Measurements from ENCODE around the gene ABLIM2. TPM values are rescaled to one million over a fixed set of nuclear protein-coding genes. Genes with fewer than 3 reads are reported as not detected.
A peak's percentile ranks its signal among the peaks of the same experiment; 100 is the strongest.

The ABLIM2 gene
- total and polyA plus RNA-seq, 2 of the 8 experiments (the other 6 are each of a cell fraction or from before 2014, with no cell fraction given) = 2.8 to 3.0 TPM

DNA sequence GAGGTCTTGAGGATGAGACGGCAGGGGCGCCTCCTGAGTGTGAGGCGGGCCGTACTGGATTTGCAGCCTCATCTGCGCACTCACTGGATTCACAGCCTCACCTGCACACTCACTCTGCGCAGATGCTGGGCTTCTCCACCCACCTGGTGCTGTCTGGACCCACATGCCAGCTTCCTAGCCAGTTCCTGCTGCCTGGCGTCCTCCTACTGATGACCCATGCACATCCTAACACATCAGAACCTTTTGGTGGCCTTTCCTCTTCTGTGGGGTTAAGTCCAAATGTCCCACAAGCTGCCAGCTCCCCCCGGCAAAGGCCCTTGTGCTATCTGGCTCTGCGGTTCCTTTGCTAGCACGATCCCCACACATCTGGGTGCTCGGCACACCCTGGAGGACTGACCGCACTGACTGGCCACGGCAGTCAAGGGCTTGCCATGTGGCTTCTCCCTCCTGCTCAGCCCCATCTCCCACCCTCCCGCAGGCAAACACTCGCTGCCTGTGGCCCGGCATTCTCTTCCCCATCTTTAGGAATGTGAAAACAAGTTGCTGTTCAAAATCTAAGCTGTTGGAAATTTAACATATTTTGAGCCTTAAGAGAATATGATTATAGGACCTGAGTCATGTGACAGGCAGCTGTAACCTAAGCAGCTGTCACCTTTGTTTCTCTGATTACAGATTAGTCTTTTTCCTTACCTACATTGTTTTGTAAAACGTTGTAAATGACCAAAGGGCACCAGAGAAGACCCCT lies 179.5 kb downstream of the ABLIM2 start:
- H3K18ac ChIP-seq (ENCODE audit: extremely low read depth, low read length) = peak overlapping the region; percentile 91
- DNase-seq (ENCODE audit: low read depth in 1 of 2, low spot score in 2 of 2) = peak in 1 of 2 experiments; percentile 50
- H4K8ac ChIP-seq (ENCODE audit: extremely low read depth, insufficient read depth, low read length) = 0 out of 2 replicates have a peak overlapping the region, but pooled peaks have one; percentile 54
- peak overlapping the region; percentile 45 for H4K91ac ChIP-seq (replicated peaks; ENCODE audit: insufficient read length, low read length)
- H3K4me2 ChIP-seq (ENCODE audit: insufficient read depth in 1 of 2, low read depth in 2 of 2, low read length in 2 of 2) = no peak overlapping the region
- no peaks in the 10 kb centered on the region for H3K9me3 ChIP-seq (ENCODE audit: insufficient read depth in 2 of 2, low read depth in 1 of 2, low read length in 1 of 2)
- H3K79me2 ChIP-seq (ENCODE audit: control insufficient read depth in 1 of 2, insufficient read depth in 2 of 2, low read length in 2 of 2) = no peaks in the 10 kb centered on the region
- H3K23ac ChIP-seq (ENCODE audit: insufficient read length) = no peak overlapping the region
- H3K14ac ChIP-seq (ENCODE audit: insufficient read length) = no peak overlapping the region
- H2BK20ac ChIP-seq (ENCODE audit: low read length) = peak overlapping the region; percentile 95
- H3K4me3 ChIP-seq (ENCODE audit: extremely low read depth in 1 of 4, insufficient read depth in 2 of 4, low read depth in 3 of 4, low read length in 4 of 4) = no peak overlapping the region
- H2AFZ ChIP-seq (ENCODE audit: low read length) = peak overlapping the region; percentile 19; the same call in 1 of the 2 replicates
- H3K4me1 ChIP-seq (replicated peaks in 1 of 4; ENCODE audit: control insufficient read depth in 3 of 4, insufficient read depth in 4 of 4, low read length in 3 of 4) = peaks cover 3 to 18% (median 15%) of the 10 kb centered on the region in 4 experiments
- no peaks in the 10 kb centered on the region for H4K20me1 ChIP-seq (replicated peaks in 1 of 2; ENCODE audit: control insufficient read depth in 1 of 2, insufficient read depth in 2 of 2, low read length in 2 of 2)
- H2AK5ac ChIP-seq (ENCODE audit: low read depth, low read length) = no peak overlapping the region
- H3K79me1 ChIP-seq (ENCODE audit: low read depth, low read length) = no peaks in the 10 kb centered on the region
- peak overlapping the region; percentile 70 for H3K4ac ChIP-seq (replicated peaks; ENCODE audit: insufficient read length, low read depth, low read length)
- H2BK120ac ChIP-seq (replicated peaks; ENCODE audit: low read depth, low read length) = peak overlapping the region; percentile 52
- H3K56ac ChIP-seq (replicated peaks; ENCODE audit: insufficient read length, low read depth, low read length) = no peak overlapping the region
- POLR2A ChIA-PET (ENCODE audit: partially characterized antibody) = interaction anchor here (0.7 to 1.7 kb wide), 6 partner anchors 7 to 49 kb away, joined by 3 to 4 read pairs (median 3); partner anchors contain the start of gene AFAP1
- no peaks in the 10 kb centered on the region for H3K36me3 ChIP-seq (ENCODE audit: control insufficient read depth in 2 of 4, insufficient read depth in 4 of 4, low read length in 3 of 4)
- H2BK5ac ChIP-seq (ENCODE audit: low read depth, low read length) = peak overlapping the region; percentile 98; the same call in 1 of the 2 replicates
- H2BK12ac ChIP-seq (ENCODE audit: low read depth, low read length) = peak overlapping the region; percentile 99; the same call in 1 of the 2 replicates
- FAIRE-seq = no peak
- no peaks in the 10 kb centered on the region for H3K27me3 ChIP-seq (replicated peaks in 1 of 4; ENCODE audit: control insufficient read depth in 3 of 4, extremely low read depth in 1 of 4, insufficient read depth in 3 of 4, low read length in 3 of 4)
- H4K5ac ChIP-seq (ENCODE audit: insufficient read length, low read depth, low read length) = no peak overlapping the region
- no peak overlapping the region for H3K9ac ChIP-seq (replicated peaks in 1 of 4; ENCODE audit: extremely low read depth in 1 of 4, low read depth in 3 of 4, low read length in 3 of 4)
- H2BK15ac ChIP-seq (ENCODE audit: low read length) = peak overlapping the region; percentile 66; the same call in 1 of the 2 replicates
- H3K23me2 ChIP-seq (ENCODE audit: low read depth, low read length) = peaks cover 10% of the 10 kb centered on the region
- peak overlapping the region; percentile 26 for H3K27ac ChIP-seq (ENCODE audit: low read depth, low read length)
- CTCF ChIA-PET (ENCODE audit: partially characterized antibody) = interaction anchor here (0.8 to 3.3 kb wide), 16 partner anchors 8 to 217 kb away, joined by 3 to 16 read pairs (median 4); no protein-coding TSS in a partner anchor
- 77% methylated on average over 17 of the region's 17 CpGs; no CpG with 5 or more reads in 1 of the 2 experiments for WGBS, 2 experiments (ENCODE audit: extremely low coverage in 1 of 2, insufficient coverage in 1 of 2, insufficient read length in 1 of 2, insufficient replicate concordance in 2 of 2, low coverage in 1 of 2, low lambda C conversion rate in 2 of 2, missing lambda C conversion rate in 1 of 2)
- no peak for TF ChIP-seq FOSL1 (IDR thresholded peaks at IDR 0.05; ENCODE audit: insufficient read depth, low read depth, low read length)
- TF ChIP-seq, protein P1, sequence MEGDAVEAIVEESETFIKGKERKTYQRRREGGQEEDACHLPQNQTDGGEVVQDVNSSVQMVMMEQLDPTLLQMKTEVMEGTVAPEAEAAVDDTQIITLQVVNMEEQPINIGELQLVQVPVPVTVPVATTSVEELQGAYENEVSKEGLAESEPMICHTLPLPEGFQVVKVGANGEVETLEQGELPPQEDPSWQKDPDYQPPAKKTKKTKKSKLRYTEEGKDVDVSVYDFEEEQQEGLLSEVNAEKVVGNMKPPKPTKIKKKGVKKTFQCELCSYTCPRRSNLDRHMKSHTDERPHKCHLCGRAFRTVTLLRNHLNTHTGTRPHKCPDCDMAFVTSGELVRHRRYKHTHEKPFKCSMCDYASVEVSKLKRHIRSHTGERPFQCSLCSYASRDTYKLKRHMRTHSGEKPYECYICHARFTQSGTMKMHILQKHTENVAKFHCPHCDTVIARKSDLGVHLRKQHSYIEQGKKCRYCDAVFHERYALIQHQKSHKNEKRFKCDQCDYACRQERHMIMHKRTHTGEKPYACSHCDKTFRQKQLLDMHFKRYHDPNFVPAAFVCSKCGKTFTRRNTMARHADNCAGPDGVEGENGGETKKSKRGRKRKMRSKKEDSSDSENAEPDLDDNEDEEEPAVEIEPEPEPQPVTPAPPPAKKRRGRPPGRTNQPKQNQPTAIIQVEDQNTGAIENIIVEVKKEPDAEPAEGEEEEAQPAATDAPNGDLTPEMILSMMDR (IDR thresholded peaks at IDR 0.05; ENCODE audit: control extremely low read depth in 1 of 3, insufficient read depth in 1 of 3, low read depth in 1 of 3, low read length in 3 of 3) = no peak
- TF ChIP-seq, protein P2, sequence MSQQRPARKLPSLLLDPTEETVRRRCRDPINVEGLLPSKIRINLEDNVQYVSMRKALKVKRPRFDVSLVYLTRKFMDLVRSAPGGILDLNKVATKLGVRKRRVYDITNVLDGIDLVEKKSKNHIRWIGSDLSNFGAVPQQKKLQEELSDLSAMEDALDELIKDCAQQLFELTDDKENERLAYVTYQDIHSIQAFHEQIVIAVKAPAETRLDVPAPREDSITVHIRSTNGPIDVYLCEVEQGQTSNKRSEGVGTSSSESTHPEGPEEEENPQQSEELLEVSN (IDR thresholded peaks at IDR 0.05) = peak; percentile 52
- TF ChIP-seq, protein P3, sequence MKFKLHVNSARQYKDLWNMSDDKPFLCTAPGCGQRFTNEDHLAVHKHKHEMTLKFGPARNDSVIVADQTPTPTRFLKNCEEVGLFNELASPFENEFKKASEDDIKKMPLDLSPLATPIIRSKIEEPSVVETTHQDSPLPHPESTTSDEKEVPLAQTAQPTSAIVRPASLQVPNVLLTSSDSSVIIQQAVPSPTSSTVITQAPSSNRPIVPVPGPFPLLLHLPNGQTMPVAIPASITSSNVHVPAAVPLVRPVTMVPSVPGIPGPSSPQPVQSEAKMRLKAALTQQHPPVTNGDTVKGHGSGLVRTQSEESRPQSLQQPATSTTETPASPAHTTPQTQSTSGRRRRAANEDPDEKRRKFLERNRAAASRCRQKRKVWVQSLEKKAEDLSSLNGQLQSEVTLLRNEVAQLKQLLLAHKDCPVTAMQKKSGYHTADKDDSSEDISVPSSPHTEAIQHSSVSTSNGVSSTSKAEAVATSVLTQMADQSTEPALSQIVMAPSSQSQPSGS (IDR thresholded peaks at IDR 0.05; ENCODE audit: low read length) = no peak
- TF ChIP-seq RNF2 (IDR thresholded peaks at IDR 0.05; ENCODE audit: borderline replicate concordance, low read depth, low read length, missing control alignments, poor library complexity, severe bottlenecking) = no peak

Data from H1 (cell line).